SK-MEL-5 (cell line): Measurements from ENCODE around the gene PRR18. TPM values are rescaled to one million over a fixed set of nuclear protein-coding genes. Genes with fewer than 3 reads are reported as not detected.

Experiments
- DNase-seq: peaks from one replicate; pipeline ENCODE4 v3.0.0-alpha.2; 2016; ENCODE audit warnings: low read depth, low spot score
- in situ Hi-C: cut with HindIII; loops from 2 replicates; pipeline ENCODE4 v1.10.0; 2016; ENCODE audit warnings: low sequenced_read_pairs, high pct_unique_total_duplicates, low pct_unique_long_range_greater_than_20kb
- total RNA-seq: library from RNA; depleted of rRNA; stranded (reverse); fragments of >200 nt; shearing (Covaris generic); gene quantifications from 2 replicates; pipeline ENCODE4 v1.2.3, GENCODE V29; 2014

PRR18 gene
- total RNA-seq, 1 experiment from 2014 or later, result not detected

GRCh38 chr6:166310634-166311033 is 2.4 kb upstream of the PRR18 start:
- DNase-seq, result no peak

GRCh38 chr6:166309977-166310376 is 1.8 kb upstream of the PRR18 start:
- DNase-seq, result no peak
- in situ Hi-C loops, result no loop called here

More at GRCh38 chr6:166310634-166311033, 2.4 kb upstream of the PRR18 start:
- in situ Hi-C loops, result no loop called here

- in situ Hi-C loops, result no loop called here
- DNase-seq, result no peak
These were observed 787 bp upstream of the PRR18 start for GRCh38 chr6:166308769-166309589.

- in situ Hi-C loops, result no loop called here
- no peak for DNase-seq
These were observed 835 bp downstream of the PRR18 start for GRCh38 chr6:166307082-166308032.

GRCh38 chr6:166306378-166307081 is 1.7 kb downstream of the PRR18 start:
- in situ Hi-C loops, result no loop called here
- no peak for DNase-seq

- no peak for DNase-seq
- in situ Hi-C loops, result no loop called here
These were observed 2.6 kb downstream of the PRR18 start for GRCh38 chr6:166305562-166306117.

- no peak for DNase-seq
- in situ Hi-C loops, result no loop called here
These were observed 4.1 kb downstream of the PRR18 start for GRCh38 chr6:166304106-166304505.

- DNase-seq, result no peak
- in situ Hi-C loops, result no loop called here
These were observed 6.3 kb downstream of the PRR18 start for GRCh38 chr6:166301611-166302529.

- DNase-seq, result no peak
- in situ Hi-C loops, result no loop called here
These were observed 7.7 kb downstream of the PRR18 start for GRCh38 chr6:166300357-166300987.

GRCh38 chr6:166297606-166298005 is 10.6 kb downstream of the PRR18 start:
- DNase-seq, result no peak
- in situ Hi-C loops, result no loop called here

- in situ Hi-C loops, result no loop called here
- no peak for DNase-seq
These were observed 11.9 kb downstream of the PRR18 start for GRCh38 chr6:166296035-166296883.

- in situ Hi-C loops, result no loop called here
- DNase-seq, result no peak
These were observed 14.2 kb downstream of the PRR18 start for GRCh38 chr6:166293731-166294584.

GRCh38 chr6:166289207-166290060 is 18.8 kb downstream of the PRR18 start:
- DNase-seq, result no peak
- in situ Hi-C loops, result no loop called here

GRCh38 chr6:166286839-166287271 is 21.3 kb downstream of the PRR18 start:
- in situ Hi-C loops, result no loop called here
- no peak for DNase-seq
